Lower leg skin (tissue), 4 donors: ENCODE measurements around the gene GLCE. TPM values are rescaled to one million over a fixed set of nuclear protein-coding genes. Genes with fewer than 3 reads are reported as not detected.

Source experiments
- DNase-seq, 2 donors: peaks; one replicate each; pipeline ENCODE4 v3.0.0-alpha.2; 2019; ENCODE audit warnings: low spot score in 2 of 2
- H3K4me3 ChIP-seq: fragments of 200-600 bp; sonication (generic); 2 replicates; pipeline ENCODE4 v1.5.1; 2017; ENCODE audit warnings: mild to moderate bottlenecking, low read depth; ENCODE audit not compliant: poor library complexity, severe bottlenecking
- POLR2A ChIP-seq, 2 donors: fragments of 450-650 bp; IDR thresholded peaks; one replicate each; pipeline ENCODE4 v1.6.1; 2016 to 2017; ENCODE audit warnings: antibody characterized with exemption in 2 of 2, mild to moderate bottlenecking in 1 of 2, moderate library complexity in 1 of 2
- WGBS, 2 donors: methylation state at CpG; one replicate each; pipeline ENCODE4 v1.1.5; 2018; 5-methylcytosine and 5-hydroxymethylcytosine counted together
- intact Hi-C: fragments of 100-400 bp; cut with DNase I; formaldehyde crosslinking; loops from one replicate; pipeline ENCODE4 v1.15.0; 2023; ENCODE audit warnings: low total_unique reads
- total RNA-seq, 4 donors: library from RNA; depleted of rRNA; stranded (reverse); fragments of >200 nt; gene quantifications; one replicate each; pipeline ENCODE4 v1.1.0, GENCODE V29; 2016
- TF ChIP-seq, protein P1 (sequence below), 3 donors: fragments of 450-650 bp; IDR thresholded peaks; one replicate each; pipeline ENCODE4 v1.5.1; 2016; ENCODE audit warnings: antibody characterized with exemption in 3 of 3, mild to moderate bottlenecking in 3 of 3, moderate library complexity in 2 of 3

GLCE gene
- total RNA-seq, 4 donors from 2014 or later: 10.3 to 18.0 (median 12.8) TPM

DNA sequence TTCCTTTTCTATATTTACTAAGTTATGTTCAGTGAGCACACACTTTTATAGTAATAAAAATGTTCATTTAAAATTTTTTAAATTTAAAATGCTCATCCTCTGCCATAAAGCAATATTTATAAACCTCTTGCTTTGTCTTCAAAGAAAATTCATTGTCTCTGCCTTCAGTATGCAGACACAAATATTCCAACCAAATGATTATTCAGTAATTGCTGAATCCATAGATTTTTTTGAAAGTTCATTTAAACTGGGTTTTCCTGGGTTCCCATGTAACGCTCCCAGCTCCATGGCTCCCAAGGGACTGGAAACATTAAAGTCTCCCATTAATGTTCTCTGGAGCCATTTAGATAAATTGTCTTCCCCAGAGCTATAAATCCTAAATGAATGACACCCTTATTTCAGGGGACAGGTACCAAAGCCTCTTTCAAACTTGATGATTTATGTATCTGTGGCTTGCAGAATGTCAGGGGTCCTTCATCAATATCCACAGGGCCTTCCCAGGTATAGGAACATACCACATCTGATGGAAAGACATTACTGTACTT lies 15.2 kb upstream of the GLCE start:
- H3K4me3 ChIP-seq: no peak overlapping the region
- WGBS, 2 donors: 84 to 92% methylated on average over 1 of the region's 1 CpG
- intact Hi-C loops: no loop called here
- no peak for DNase-seq
- TF ChIP-seq, protein P1, sequence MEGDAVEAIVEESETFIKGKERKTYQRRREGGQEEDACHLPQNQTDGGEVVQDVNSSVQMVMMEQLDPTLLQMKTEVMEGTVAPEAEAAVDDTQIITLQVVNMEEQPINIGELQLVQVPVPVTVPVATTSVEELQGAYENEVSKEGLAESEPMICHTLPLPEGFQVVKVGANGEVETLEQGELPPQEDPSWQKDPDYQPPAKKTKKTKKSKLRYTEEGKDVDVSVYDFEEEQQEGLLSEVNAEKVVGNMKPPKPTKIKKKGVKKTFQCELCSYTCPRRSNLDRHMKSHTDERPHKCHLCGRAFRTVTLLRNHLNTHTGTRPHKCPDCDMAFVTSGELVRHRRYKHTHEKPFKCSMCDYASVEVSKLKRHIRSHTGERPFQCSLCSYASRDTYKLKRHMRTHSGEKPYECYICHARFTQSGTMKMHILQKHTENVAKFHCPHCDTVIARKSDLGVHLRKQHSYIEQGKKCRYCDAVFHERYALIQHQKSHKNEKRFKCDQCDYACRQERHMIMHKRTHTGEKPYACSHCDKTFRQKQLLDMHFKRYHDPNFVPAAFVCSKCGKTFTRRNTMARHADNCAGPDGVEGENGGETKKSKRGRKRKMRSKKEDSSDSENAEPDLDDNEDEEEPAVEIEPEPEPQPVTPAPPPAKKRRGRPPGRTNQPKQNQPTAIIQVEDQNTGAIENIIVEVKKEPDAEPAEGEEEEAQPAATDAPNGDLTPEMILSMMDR (IDR thresholded peaks at IDR 0.05): no peak
- TF ChIP-seq POLR2A (IDR thresholded peaks at IDR 0.05): no peak

DNA sequence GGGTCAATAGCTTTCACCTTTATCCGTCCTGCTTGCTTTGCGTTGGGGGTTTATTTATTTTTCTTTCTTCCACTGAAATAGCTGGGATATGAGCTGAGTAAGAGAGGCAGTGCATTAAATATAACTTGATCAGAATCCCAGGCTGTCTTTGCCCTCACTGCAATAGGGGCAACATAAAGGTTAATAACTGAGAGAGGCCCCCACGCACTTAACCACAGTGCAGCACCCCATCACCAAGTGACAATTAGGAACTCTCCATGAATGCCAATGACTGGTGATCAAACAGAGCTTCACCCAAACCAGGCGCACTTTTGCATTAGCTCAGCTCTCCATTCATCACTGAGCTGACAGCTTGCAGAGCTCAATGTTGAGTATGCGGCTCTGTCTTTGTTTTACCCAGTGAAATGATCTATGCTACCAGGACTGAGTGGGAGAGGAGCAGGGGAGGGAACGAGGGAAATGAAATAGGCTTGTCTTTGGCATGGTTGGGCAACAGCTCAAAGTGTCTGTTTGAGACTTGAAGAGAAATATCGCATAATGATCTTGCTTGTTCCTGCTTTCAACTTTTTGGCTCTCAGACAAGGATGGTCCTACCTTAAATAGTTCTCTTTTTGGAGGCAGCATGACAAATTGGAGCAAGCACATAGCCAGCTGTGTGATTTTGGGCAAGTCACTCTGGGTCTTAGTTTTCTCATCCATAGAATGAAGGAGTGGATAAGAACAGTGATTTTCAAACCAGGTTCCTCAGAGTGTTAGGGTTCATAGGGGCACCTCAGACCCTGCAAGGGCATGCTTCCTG lies 14.5 kb upstream of the GLCE start:
- H3K4me3 ChIP-seq: no peak overlapping the region
- no peak for DNase-seq
- intact Hi-C loops: no loop called here
- TF ChIP-seq, protein P1 (IDR thresholded peaks at IDR 0.05): no peak
- TF ChIP-seq POLR2A (IDR thresholded peaks at IDR 0.05): no peak
- 43 to 48% methylated on average over 7 of the region's 7 CpGs for WGBS, 2 donors

DNA sequence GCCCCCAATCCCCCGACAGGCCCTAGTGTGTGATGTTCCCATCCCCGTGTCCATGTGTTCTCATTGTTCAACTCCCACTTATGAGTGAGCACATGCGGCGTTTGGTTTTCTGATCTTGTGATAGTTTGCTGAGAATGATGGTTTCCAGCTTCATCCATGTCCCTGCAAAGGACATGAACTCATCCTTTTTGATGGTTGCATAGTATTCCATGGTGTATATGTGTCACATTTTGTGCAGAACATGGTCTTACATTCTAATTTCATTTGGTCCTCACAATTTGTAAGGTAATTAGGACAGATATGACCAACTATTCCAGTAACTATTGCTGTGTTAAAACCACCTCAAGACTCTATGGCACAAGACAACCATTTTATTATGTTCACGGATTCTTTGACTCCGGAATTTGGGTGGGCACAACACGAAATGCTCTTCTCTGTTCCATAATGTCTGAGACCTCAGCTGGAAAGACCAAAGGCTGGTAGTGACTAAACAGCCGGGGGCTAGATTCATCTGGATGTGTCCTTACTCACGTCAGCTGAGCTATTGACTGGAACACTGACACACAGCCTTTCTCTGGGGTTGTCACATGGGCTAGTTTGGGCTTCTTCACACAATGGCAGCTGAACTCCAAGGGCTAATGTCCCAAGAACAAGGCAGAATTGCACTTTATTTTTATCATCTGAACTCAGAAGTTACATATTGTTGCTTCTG lies 13.6 kb upstream of the GLCE start:
- intact Hi-C loops: no loop called here
- no peak overlapping the region for H3K4me3 ChIP-seq
- 92 to 93% methylated on average over 9 of the region's 9 CpGs for WGBS, 2 donors
- TF ChIP-seq POLR2A (IDR thresholded peaks at IDR 0.05): no peak
- no peak for DNase-seq

DNA sequence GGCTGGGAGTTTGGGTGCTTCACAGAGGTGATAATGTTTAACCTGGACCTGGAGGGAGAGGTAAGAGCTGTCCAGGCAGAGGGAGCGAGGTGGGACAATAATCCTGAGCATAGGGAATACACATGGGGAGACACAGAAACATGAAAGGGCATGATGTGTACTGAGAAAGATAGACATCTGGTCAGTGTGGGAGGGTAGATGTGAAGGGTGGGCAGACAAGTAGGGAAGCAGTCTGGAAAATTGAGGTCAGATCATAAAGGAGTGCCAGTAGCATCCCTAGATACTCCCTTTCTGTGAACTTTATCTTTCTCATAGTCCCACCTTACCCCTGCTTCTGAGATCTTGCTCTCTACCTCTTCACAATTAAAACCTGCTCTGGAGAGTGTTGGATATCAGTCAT lies 12.0 kb upstream of the GLCE start:
- DNase-seq: no peak
- intact Hi-C loops: no loop called here
- no peak for TF ChIP-seq POLR2A (IDR thresholded peaks at IDR 0.05)
- TF ChIP-seq, protein P1 (IDR thresholded peaks at IDR 0.05): no peak
- no CpG with 5 or more reads among the region's 1 CpG for WGBS, 2 donors
- H3K4me3 ChIP-seq: no peak overlapping the region

DNA sequence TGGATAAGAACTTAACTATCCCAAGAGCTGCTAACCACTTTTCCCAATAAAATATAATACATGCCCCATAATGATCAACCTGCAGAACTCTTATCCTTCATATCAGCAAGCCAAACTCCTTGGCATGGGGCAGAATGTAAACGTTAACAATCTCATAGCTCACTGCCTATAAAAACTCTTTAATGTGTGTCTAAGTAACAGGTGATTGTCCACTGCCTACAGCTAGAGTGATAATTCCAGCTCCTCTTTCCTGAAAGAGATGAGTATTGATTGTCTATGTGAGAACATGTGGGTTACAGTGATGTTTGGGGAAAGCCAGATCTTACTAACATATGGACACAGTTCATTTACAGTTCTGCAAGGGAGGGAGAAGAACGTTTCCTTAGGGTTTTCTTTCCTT lies 11.3 kb upstream of the GLCE start:
- DNase-seq: no peak
- intact Hi-C loops: no loop called here
- H3K4me3 ChIP-seq: no peak overlapping the region
- 57% methylated on average over 2 of the region's 2 CpGs for WGBS, 2 donors
- TF ChIP-seq, protein P1 (IDR thresholded peaks at IDR 0.05): no peak
- no peak for TF ChIP-seq POLR2A (IDR thresholded peaks at IDR 0.05)

DNA sequence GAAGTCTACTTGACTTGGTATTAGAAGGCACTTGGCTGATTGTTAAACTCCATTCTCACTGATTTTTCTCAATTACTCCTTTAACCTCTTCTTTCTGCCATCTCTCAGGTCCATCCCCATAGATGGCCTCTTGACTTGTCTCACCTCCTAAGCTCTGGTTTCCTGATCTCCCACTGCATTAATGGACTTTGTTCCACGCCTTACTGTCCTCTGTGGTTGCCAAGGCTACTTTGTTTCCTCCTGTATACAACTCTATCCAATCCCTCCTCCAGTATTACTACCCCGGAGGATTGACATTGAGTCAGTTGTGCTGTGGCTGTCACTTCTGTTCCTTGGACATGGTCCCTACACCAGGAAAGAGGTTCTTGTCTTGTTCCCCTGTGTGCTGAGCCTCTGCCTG lies 10.6 kb upstream of the GLCE start:
- intact Hi-C loops: no loop called here
- 86 to 91% methylated on average over 2 of the region's 2 CpGs for WGBS, 2 donors
- DNase-seq: no peak
- no peak for TF ChIP-seq POLR2A (IDR thresholded peaks at IDR 0.05)
- TF ChIP-seq, protein P1 (IDR thresholded peaks at IDR 0.05): no peak
- no peak overlapping the region for H3K4me3 ChIP-seq
